Body of pancreas (tissue), 4 donors: ENCODE data around the gene ADK. TPM values are rescaled to one million over a fixed set of nuclear protein-coding genes. Genes with fewer than 3 reads are reported as not detected.

Experiments used
- ATAC-seq: fragments of 150-250 bp; one replicate; pipeline ENCODE4 v1.9.1; 2016
- DNase-seq, 4 donors: peaks; one replicate each; pipeline ENCODE4 v3.0.0-alpha.2; 2019
- H3K27ac ChIP-seq, 4 donors: fragments of 200-600 bp; sonication (generic); 1 replicate in 3 of 4; 2 replicates in 1 of 4; pipeline versions ENCODE4 v1.5.1 to v1.6.1; 2016 to 2019; ENCODE audit warnings: mild to moderate bottlenecking in 1 of 4, mixed read lengths in 1 of 4, moderate library complexity in 1 of 4
- H3K27me3 ChIP-seq, 2 donors: fragments of 200-600 bp; sonication (generic); one replicate each; pipeline ENCODE4 v1.6.0; 2016; ENCODE audit warnings: mild to moderate bottlenecking in 1 of 2
- H3K36me3 ChIP-seq, 2 donors: fragments of 200-600 bp; sonication (generic); replicated peaks in 1 of 2; 2 replicates each; pipeline ENCODE4 v1.5.1; 2016; ENCODE audit warnings: low read depth in 2 of 2; ENCODE audit not compliant: insufficient read depth in 1 of 2
- H3K4me1 ChIP-seq: fragments of 200-600 bp; sonication (generic); one replicate; pipeline ENCODE4 v1.6.0; 2016
- H3K4me3 ChIP-seq, 2 donors: fragments of 200-600 bp; sonication (generic); 1 replicate in 1 of 2; 2 replicates in 1 of 2; pipeline ENCODE4 v1.5.1; 2016 to 2019
- H3K9me3 ChIP-seq, 3 donors: fragments of 200-600 bp; sonication (generic); 1 replicate in 2 of 3; 2 replicates in 1 of 3; pipeline ENCODE4 v1.5.1; 2016
- POLR2A ChIP-seq, 3 donors: fragments of 450-650 bp; IDR thresholded peaks; one replicate each; pipeline ENCODE4 v1.6.1; 2016; ENCODE audit warnings: antibody characterized with exemption in 3 of 3, mild to moderate bottlenecking in 2 of 3
- WGBS, 2 donors: methylation state at CpG; one replicate each; pipeline ENCODE4 v1.1.5; 2017; 5-methylcytosine and 5-hydroxymethylcytosine counted together
- intact Hi-C: fragments of 100-400 bp; cut with DNase I; formaldehyde crosslinking; loops from one replicate; pipeline ENCODE4 v1.15.1; 2023
- total RNA-seq, 2 donors: library from RNA; depleted of rRNA; stranded (reverse); fragments of >200 nt; gene quantifications; one replicate each; pipeline ENCODE4 v1.1.0, GENCODE V29; 2016
- TF ChIP-seq, protein P1 (sequence below), 7 experiments: fragments of 450-650 bp in 4 of 7; fragments of 200-600 bp in 3 of 7; sonication (generic) in 3 of 7; IDR thresholded peaks; one replicate each; pipeline ENCODE4 v1.5.1; 2016 to 2019; ENCODE audit warnings: antibody characterized with exemption in 7 of 7

The ADK gene
- total RNA-seq, 2 donors from 2014 or later = 12.9 to 18.7 TPM

DNA sequence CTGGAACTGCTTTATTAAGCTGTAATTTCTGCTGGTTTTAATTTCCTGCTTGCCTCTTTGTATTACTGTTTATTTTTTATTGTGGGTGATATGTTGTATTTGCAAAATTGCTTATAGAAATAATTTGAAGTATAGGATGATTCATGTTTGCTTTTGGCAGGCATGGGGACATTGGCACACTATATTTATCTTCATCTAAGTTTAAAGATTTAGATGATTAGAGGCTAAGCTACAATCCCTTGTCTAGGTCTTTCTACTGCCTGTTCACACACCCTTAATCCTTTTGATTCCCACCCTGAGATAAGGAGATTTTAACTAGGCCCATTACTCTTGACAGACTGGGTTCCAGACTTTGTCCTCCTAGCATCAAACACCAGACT is 492.6 kb downstream of the ADK start:
- no peak for DNase-seq
- H3K4me3 ChIP-seq = no peak overlapping the region
- H3K27me3 ChIP-seq = no peaks in the 10 kb centered on the region
- H3K9me3 ChIP-seq = no peaks in the 10 kb centered on the region
- H3K4me1 ChIP-seq = no peaks in the 10 kb centered on the region
- ATAC-seq = no peak
- intact Hi-C loops = no loop called here
- H3K36me3 ChIP-seq = no peaks in the 10 kb centered on the region
- no peak overlapping the region for H3K27ac ChIP-seq
- TF ChIP-seq, protein P1, sequence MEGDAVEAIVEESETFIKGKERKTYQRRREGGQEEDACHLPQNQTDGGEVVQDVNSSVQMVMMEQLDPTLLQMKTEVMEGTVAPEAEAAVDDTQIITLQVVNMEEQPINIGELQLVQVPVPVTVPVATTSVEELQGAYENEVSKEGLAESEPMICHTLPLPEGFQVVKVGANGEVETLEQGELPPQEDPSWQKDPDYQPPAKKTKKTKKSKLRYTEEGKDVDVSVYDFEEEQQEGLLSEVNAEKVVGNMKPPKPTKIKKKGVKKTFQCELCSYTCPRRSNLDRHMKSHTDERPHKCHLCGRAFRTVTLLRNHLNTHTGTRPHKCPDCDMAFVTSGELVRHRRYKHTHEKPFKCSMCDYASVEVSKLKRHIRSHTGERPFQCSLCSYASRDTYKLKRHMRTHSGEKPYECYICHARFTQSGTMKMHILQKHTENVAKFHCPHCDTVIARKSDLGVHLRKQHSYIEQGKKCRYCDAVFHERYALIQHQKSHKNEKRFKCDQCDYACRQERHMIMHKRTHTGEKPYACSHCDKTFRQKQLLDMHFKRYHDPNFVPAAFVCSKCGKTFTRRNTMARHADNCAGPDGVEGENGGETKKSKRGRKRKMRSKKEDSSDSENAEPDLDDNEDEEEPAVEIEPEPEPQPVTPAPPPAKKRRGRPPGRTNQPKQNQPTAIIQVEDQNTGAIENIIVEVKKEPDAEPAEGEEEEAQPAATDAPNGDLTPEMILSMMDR (IDR thresholded peaks at IDR 0.05) = no peak
- no peak for TF ChIP-seq POLR2A (IDR thresholded peaks at IDR 0.05)

DNA sequence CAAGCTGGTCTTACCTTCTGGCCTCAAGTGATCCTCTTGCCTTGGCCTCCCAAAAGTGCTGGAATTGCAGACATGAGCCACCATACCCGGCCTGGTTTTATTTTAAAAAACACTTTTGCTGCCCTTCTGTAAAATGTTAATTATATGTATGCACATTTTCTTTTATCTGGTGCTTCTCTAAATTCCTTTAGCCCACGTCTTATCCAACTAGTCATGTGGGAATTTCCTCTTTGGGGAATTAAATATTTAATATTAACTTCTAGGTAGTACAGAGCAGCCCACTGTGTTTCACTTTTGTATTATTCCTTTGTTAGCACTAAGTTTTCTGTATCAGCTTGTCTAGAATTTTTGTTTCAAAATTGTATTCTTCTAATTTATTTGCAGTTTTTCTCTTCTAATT is 493.7 kb downstream of the ADK start:
- DNase-seq (no peak), ATAC-seq (no peak)
- TF ChIP-seq POLR2A (IDR thresholded peaks at IDR 0.05) = no peak
- TF ChIP-seq, protein P1 (IDR thresholded peaks at IDR 0.05) = no peak
- no peaks in the 10 kb centered on the region for H3K9me3 ChIP-seq
- intact Hi-C loops = no loop called here
- H3K27ac ChIP-seq = no peak overlapping the region
- H3K27me3 ChIP-seq = no peaks in the 10 kb centered on the region
- 71 to 79% methylated on average over 2 of the region's 2 CpGs for WGBS, 2 donors
- H3K4me3 ChIP-seq = no peak overlapping the region
- no peaks in the 10 kb centered on the region for H3K36me3 ChIP-seq
- no peaks in the 10 kb centered on the region for H3K4me1 ChIP-seq

DNA sequence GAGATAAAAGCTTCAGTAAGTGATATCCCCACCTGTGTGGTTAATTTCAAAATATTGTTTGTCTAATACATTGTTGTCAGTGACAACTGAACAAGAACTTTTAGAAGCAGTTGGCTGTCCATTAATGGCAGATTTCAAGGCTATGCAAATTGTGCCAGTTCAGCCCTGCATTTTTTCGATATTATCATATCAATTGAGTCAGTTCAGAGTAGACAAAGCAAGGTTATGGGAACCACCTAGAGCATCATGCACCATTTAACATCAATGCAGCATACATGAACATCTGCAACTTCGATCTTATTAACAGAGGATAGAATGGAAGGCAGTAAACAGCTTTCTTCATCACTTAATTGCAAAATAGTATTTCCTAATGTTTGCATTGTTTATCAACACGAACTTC is 494.7 kb downstream of the ADK start:
- H3K9me3 ChIP-seq = no peaks in the 10 kb centered on the region
- H3K27ac ChIP-seq = no peak overlapping the region
- no peaks in the 10 kb centered on the region for H3K4me1 ChIP-seq
- no peak for DNase-seq
- TF ChIP-seq, protein P1 (IDR thresholded peaks at IDR 0.05) = no peak
- TF ChIP-seq POLR2A (IDR thresholded peaks at IDR 0.05) = no peak
- WGBS, 2 donors = 64 to 74% methylated on average over 3 of the region's 3 CpGs
- no peaks in the 10 kb centered on the region for H3K36me3 ChIP-seq
- intact Hi-C loops = no loop called here
- no peak overlapping the region for H3K4me3 ChIP-seq
- no peaks in the 10 kb centered on the region for H3K27me3 ChIP-seq
- ATAC-seq = no peak

DNA sequence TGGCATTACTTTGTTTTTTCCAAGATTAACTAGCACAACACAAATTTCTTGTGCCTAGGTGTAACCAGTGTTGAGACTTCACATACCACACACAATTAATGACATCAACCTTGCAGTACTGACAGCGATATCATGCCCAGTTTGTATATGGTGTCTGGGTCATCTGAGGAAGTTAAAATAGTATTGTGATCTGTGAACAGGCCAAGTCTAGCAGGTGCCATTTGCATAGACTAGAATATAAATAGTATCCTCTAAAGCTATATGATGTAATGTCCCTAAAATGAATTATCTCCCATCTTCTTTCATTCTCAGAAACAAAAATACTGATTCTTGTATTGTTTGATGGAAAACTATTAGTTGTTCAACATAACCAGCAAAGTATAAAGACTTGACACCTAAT is 499.6 kb downstream of the ADK start:
- no peak for DNase-seq
- intact Hi-C loops = no loop called here
- no peaks in the 10 kb centered on the region for H3K36me3 ChIP-seq
- H3K4me1 ChIP-seq = no peaks in the 10 kb centered on the region
- no peak overlapping the region for H3K4me3 ChIP-seq
- TF ChIP-seq, protein P1 (IDR thresholded peaks at IDR 0.05) = no peak
- no peak for TF ChIP-seq POLR2A (IDR thresholded peaks at IDR 0.05)
- ATAC-seq = no peak
- no peaks in the 10 kb centered on the region for H3K27me3 ChIP-seq
- H3K9me3 ChIP-seq = no peaks in the 10 kb centered on the region
- WGBS, 2 donors = 86 to 94% methylated on average over 1 of the region's 1 CpG
- H3K27ac ChIP-seq = no peak overlapping the region

DNA sequence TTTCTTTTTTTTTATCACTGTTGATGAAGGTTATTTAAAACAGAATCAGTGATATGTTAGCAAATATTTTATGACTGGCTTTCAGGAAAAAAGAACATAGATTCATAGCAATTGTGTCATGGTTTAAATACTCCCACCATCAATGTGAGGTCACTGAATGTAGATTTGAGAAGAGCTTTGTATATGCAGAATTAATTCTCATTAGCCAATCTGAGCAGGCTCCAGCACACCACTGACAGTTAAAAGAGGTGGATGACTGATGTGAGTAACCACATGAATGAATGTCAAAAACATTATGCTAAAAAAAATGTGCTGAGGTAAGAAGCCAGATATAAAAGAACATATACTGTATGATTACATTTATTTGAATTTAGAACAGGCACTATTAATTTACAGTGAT is 500.5 kb downstream of the ADK start:
- no peak for ATAC-seq
- TF ChIP-seq POLR2A (IDR thresholded peaks at IDR 0.05) = no peak
- TF ChIP-seq, protein P1 (IDR thresholded peaks at IDR 0.05) = no peak
- Histone ChIP-seq H3K4me1 (no peaks in the 10 kb centered on the region), H3K27ac (no peak overlapping the region), H3K36me3 (no peaks in the 10 kb centered on the region), H3K9me3 (no peaks in the 10 kb centered on the region), H3K4me3 (no peak overlapping the region), H3K27me3 (no peaks in the 10 kb centered on the region)
- intact Hi-C loops = no loop called here
- DNase-seq = no peak
